ENCODE results near the gene LRPAP1.

LRPAP1 gene

GRCh38 chr4:3477750-3478430 is 54.3 kb downstream of the LRPAP1 start:
- DNase-seq (ENCODE audit: low read depth): no peak
- TF ChIP-seq, protein P1, sequence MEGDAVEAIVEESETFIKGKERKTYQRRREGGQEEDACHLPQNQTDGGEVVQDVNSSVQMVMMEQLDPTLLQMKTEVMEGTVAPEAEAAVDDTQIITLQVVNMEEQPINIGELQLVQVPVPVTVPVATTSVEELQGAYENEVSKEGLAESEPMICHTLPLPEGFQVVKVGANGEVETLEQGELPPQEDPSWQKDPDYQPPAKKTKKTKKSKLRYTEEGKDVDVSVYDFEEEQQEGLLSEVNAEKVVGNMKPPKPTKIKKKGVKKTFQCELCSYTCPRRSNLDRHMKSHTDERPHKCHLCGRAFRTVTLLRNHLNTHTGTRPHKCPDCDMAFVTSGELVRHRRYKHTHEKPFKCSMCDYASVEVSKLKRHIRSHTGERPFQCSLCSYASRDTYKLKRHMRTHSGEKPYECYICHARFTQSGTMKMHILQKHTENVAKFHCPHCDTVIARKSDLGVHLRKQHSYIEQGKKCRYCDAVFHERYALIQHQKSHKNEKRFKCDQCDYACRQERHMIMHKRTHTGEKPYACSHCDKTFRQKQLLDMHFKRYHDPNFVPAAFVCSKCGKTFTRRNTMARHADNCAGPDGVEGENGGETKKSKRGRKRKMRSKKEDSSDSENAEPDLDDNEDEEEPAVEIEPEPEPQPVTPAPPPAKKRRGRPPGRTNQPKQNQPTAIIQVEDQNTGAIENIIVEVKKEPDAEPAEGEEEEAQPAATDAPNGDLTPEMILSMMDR (IDR thresholded peaks at IDR 0.05; ENCODE audit: control insufficient read depth, extremely low read depth, insufficient read depth): no peak
- no peak overlapping the region for H3K4me3 ChIP-seq (ENCODE audit: low read depth, low read length)

DNA sequence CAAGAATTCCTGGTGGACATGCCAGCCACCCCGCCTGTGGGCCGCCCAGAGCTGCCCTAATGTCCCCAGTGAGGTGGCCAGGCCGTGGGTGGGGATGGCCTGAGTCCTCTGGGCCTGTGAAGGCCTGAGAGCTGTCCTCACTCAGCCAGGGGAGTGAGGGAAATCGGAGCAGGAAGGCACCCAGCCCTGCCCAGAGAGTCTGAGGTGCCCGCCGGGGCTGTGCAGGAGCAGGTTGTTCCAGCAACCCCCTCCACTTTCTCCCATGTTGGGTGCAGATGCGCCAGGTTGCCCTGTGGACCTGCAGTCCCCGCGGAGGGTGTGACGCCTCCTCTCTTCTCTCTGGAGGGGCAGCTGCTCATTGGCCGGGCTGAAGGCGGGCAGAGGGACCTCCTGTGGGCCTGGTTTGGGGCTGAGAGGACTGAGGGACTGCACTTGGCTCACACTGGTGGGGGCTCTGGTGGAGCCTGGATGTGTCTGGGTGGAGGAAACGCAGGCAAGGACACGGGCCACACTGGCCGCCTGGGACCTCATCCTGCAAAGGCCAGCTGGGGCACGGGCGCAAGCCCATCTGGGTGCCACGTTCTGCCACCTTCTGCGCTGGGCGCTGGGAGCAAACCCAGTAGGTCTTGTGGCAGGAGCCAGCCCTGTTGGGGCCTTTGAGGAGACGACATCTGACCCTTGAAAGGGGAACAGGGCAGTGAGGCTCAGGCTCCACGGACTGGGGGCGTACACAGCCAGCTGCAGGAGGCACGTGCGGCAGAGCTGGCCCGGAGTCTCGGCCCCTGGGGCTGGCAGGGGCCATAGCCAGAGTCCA is 55.1 kb downstream of the LRPAP1 start:
- no peak for DNase-seq (ENCODE audit: low read depth)
- TF ChIP-seq, protein P1 (IDR thresholded peaks at IDR 0.05; ENCODE audit: control insufficient read depth, extremely low read depth, insufficient read depth): no peak
- no peak overlapping the region for H3K4me3 ChIP-seq (ENCODE audit: low read depth, low read length)

GRCh38 chr4:3476341-3476747 is 55.9 kb downstream of the LRPAP1 start:
- no peak for DNase-seq (ENCODE audit: low read depth)
- no peak overlapping the region for H3K4me3 ChIP-seq (ENCODE audit: low read depth, low read length)
- TF ChIP-seq, protein P1 (IDR thresholded peaks at IDR 0.05; ENCODE audit: control insufficient read depth, extremely low read depth, insufficient read depth): no peak

DNA sequence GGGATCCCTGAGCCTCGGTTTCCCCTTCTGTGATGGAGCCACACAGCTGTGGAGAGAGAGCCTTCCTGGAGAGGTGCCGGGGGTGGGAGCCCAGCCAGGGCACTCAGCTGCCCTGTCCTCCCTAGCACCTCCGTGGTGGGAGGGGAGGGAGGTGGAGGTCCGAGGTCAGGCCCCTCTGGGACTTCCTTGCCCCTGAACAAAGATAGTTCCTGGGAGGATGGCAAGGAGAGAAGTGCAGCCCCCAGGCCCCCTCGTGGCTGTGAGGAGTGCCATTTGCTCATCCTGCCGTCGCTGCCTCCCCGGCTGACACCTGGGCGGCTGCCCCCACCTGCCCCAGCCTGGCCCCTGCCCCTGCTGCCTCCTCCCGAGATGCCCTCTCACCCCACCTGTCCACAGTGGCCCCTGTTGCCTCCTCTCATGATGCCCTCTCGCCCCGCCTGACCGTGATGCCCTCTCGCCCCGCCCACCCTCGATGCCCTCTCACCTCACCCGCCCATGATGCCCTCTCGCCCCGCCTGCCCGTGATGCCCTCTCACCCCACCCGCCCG is 56.4 kb downstream of the LRPAP1 start:
- no peak for DNase-seq (ENCODE audit: low read depth)
- no peak overlapping the region for H3K4me3 ChIP-seq (ENCODE audit: low read depth, low read length)
- TF ChIP-seq, protein P1 (IDR thresholded peaks at IDR 0.05; ENCODE audit: control insufficient read depth, extremely low read depth, insufficient read depth): no peak

DNA sequence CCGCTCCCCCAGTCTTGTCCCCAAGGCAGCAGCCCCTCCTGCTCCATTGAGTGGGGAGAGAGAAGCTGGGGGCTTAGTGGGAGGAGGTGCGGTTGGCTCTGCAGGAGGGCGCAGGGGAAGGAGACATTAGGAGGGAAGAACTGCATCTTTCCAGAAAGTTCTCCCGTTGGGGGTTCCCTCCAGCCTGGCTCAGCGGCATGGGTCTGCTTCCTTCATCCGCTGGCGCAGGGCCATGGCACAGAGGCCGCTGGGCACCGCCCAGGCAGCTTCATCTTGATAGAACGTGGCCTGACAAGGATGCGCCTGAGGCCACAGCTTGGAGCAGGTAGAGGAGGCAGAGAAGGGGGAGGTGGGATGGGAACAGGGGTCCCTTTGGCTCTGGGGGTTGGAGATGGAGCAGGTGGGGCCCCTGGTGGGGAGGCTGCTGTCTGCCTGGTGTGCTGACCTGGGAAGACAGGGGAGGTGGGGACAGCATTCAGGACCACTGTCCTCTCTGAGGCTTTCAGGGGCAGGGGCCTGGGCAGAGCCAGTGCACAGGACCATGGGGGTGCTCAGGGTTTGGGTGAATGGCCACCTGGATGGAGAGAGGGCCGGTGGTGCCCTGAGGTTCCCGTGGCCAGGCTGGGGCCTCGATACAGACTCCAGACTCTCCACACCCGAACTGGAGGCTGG is 57.0 kb downstream of the LRPAP1 start:
- TF ChIP-seq, protein P1 (IDR thresholded peaks at IDR 0.05; ENCODE audit: control insufficient read depth, extremely low read depth, insufficient read depth): no peak
- no peak overlapping the region for H3K4me3 ChIP-seq (ENCODE audit: low read depth, low read length)
- DNase-seq (ENCODE audit: low read depth): no peak

- H3K4me3 ChIP-seq (ENCODE audit: low read depth, low read length): no peak overlapping the region
- TF ChIP-seq, protein P1 (IDR thresholded peaks at IDR 0.05; ENCODE audit: control insufficient read depth, extremely low read depth, insufficient read depth): no peak
- no peak for DNase-seq (ENCODE audit: low read depth)
Measured at GRCh38 chr4:3473996-3474765, 58.0 kb downstream of the LRPAP1 start.
